ENCODE data around the gene SLC4A9.
A peak's percentile ranks its signal among the peaks of the same experiment; 100 is the strongest.

The SLC4A9 gene

DNA sequence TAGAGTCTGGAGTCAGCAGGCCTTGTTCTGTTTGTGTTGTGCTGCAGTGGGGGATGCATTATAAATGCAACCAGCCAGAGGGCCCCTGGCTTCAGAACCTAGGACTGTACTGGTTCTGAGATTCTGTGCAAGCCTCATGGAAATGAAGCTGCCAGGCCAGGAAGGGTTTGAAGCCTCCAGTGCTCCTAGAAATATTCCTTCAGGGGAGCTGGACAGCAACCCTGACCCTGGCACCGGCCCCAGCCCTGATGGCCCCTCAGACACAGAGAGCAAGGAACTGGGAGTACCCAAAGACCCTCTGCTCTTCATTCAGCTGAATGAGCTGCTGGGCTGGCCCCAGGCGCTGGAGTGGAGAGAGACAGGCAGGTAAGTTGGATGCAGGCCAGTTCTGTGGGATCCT, at the start of gene SLC4A9:
SLC4A9 (plus strand) TSS at position 94 of the 400 bp plus-strand sequence; CDS start at position 137, 43 bp downstream.
- Histone ChIP-seq H3K4me3 (ENCODE audit: low read depth, low read length) (no peak within 1 kb of the TSS), H3K4me1 (ENCODE audit: control insufficient read depth, insufficient read depth, low read length, unreplicated experiment) (no peaks in the 10 kb centered on the region), H3K27ac (ENCODE audit: low read depth, low read length) (no peak within 1 kb of the TSS), H3K36me3 (ENCODE audit: insufficient read depth, low read length) (no peaks in the 10 kb centered on the region), H2AFZ (ENCODE audit: low read length, unreplicated experiment) (no peak within 1 kb of the TSS), H3K27me3 (ENCODE audit: insufficient read depth, low read length) (no peaks in the 10 kb centered on the region), H3K79me2 (ENCODE audit: control insufficient read depth, insufficient read depth, low read length, unreplicated experiment) (no peaks in the 10 kb centered on the region)

DNA sequence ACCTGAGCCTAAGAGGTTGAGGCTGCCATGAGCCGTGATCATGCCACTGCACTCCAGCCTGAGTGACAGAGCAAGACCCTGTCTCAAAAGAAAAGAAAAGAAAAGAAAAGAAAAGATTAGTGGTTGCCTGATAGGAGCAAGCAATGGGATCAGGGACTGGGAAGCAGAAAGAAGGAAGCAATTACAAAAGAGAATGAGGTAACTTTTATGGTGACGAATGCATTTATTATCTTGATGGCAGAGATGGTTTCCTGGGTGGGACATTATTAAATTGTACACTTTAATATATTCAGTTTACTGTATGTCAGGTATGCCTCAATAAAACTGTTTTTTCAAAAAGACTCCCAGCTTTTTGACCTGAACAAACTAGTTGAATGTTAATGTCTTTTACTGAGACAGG, 49.6 kb upstream of the SLC4A9 start:
- H2AFZ ChIP-seq (ENCODE audit: low read length, unreplicated experiment): no peak overlapping the region
- H3K27ac ChIP-seq (ENCODE audit: low read depth, low read length): peak overlapping the region; percentile 97
- H3K79me2 ChIP-seq (ENCODE audit: control insufficient read depth, insufficient read depth, low read length, unreplicated experiment): no peaks in the 10 kb centered on the region
- peaks cover 44% of the 10 kb centered on the region for H3K4me1 ChIP-seq (ENCODE audit: control insufficient read depth, insufficient read depth, low read length, unreplicated experiment)
- no peaks in the 10 kb centered on the region for H3K36me3 ChIP-seq (ENCODE audit: insufficient read depth, low read length)
- no peaks in the 10 kb centered on the region for H3K27me3 ChIP-seq (ENCODE audit: insufficient read depth, low read length)
- no peak overlapping the region for H3K4me3 ChIP-seq (ENCODE audit: low read depth, low read length)

GRCh38 chr5:140311011-140311467, 49.0 kb upstream of the SLC4A9 start:
- peak overlapping the region; percentile 97 for H3K27ac ChIP-seq (ENCODE audit: low read depth, low read length)
- H3K27me3 ChIP-seq (ENCODE audit: insufficient read depth, low read length): no peaks in the 10 kb centered on the region
- no peak overlapping the region for H2AFZ ChIP-seq (ENCODE audit: low read length, unreplicated experiment)
- H3K4me1 ChIP-seq (ENCODE audit: control insufficient read depth, insufficient read depth, low read length, unreplicated experiment): peaks cover 44% of the 10 kb centered on the region
- H3K79me2 ChIP-seq (ENCODE audit: control insufficient read depth, insufficient read depth, low read length, unreplicated experiment): no peaks in the 10 kb centered on the region
- no peaks in the 10 kb centered on the region for H3K36me3 ChIP-seq (ENCODE audit: insufficient read depth, low read length)
- H3K4me3 ChIP-seq (ENCODE audit: low read depth, low read length): no peak overlapping the region

GRCh38 chr5:140312067-140312790, 47.8 kb upstream of the SLC4A9 start:
- no peaks in the 10 kb centered on the region for H3K27me3 ChIP-seq (ENCODE audit: insufficient read depth, low read length)
- H3K4me3 ChIP-seq (ENCODE audit: low read depth, low read length): no peak overlapping the region
- H3K79me2 ChIP-seq (ENCODE audit: control insufficient read depth, insufficient read depth, low read length, unreplicated experiment): no peaks in the 10 kb centered on the region
- peaks cover 44% of the 10 kb centered on the region for H3K4me1 ChIP-seq (ENCODE audit: control insufficient read depth, insufficient read depth, low read length, unreplicated experiment)
- no peak overlapping the region for H2AFZ ChIP-seq (ENCODE audit: low read length, unreplicated experiment)
- H3K27ac ChIP-seq (ENCODE audit: low read depth, low read length): peak overlapping the region; percentile 97
- H3K36me3 ChIP-seq (ENCODE audit: insufficient read depth, low read length): no peaks in the 10 kb centered on the region

DNA sequence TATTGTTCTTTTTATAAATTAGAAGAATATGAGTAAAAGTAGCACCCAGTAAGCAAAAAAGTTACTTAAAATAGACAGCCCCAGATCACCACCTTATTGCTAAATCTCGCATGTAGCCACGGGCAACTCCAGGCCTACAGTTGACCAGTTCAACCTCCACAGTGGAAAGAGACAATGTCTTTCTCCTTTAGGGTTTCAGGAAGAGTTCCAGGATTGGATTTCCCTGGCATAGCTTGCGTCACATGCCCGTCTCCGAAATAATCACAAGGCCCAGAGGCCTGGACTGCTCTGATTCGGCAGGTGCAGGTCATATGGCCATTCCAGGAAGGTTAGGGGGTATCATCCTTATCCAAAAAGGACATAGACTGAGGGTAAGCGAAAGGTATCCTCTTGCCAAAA, 47.2 kb upstream of the SLC4A9 start:
- no peaks in the 10 kb centered on the region for H3K27me3 ChIP-seq (ENCODE audit: insufficient read depth, low read length)
- no peaks in the 10 kb centered on the region for H3K36me3 ChIP-seq (ENCODE audit: insufficient read depth, low read length)
- peak overlapping the region; percentile 97 for H3K27ac ChIP-seq (ENCODE audit: low read depth, low read length)
- no peak overlapping the region for H2AFZ ChIP-seq (ENCODE audit: low read length, unreplicated experiment)
- H3K4me1 ChIP-seq (ENCODE audit: control insufficient read depth, insufficient read depth, low read length, unreplicated experiment): peaks cover 49% of the 10 kb centered on the region
- H3K4me3 ChIP-seq (ENCODE audit: low read depth, low read length): no peak overlapping the region
- no peaks in the 10 kb centered on the region for H3K79me2 ChIP-seq (ENCODE audit: control insufficient read depth, insufficient read depth, low read length, unreplicated experiment)

- Histone ChIP-seq H3K27me3 (ENCODE audit: insufficient read depth, low read length) (no peaks in the 10 kb centered on the region), H3K4me3 (ENCODE audit: low read depth, low read length) (no peak overlapping the region), H3K79me2 (ENCODE audit: control insufficient read depth, insufficient read depth, low read length, unreplicated experiment) (no peaks in the 10 kb centered on the region), H3K4me1 (ENCODE audit: control insufficient read depth, insufficient read depth, low read length, unreplicated experiment) (peaks cover 34% of the 10 kb centered on the region), H3K27ac (ENCODE audit: low read depth, low read length) (peak overlapping the region; percentile 53), H2AFZ (ENCODE audit: low read length, unreplicated experiment) (peak overlapping the region; percentile 39), H3K36me3 (ENCODE audit: insufficient read depth, low read length) (no peaks in the 10 kb centered on the region)
Observed at GRCh38 chr5:140317859-140318258, 42.1 kb upstream of the SLC4A9 start.

- H3K36me3 ChIP-seq (ENCODE audit: insufficient read depth, low read length): no peaks in the 10 kb centered on the region
Observed at GRCh38 chr5:140318792-140319191, 41.2 kb upstream of the SLC4A9 start.

DNA sequence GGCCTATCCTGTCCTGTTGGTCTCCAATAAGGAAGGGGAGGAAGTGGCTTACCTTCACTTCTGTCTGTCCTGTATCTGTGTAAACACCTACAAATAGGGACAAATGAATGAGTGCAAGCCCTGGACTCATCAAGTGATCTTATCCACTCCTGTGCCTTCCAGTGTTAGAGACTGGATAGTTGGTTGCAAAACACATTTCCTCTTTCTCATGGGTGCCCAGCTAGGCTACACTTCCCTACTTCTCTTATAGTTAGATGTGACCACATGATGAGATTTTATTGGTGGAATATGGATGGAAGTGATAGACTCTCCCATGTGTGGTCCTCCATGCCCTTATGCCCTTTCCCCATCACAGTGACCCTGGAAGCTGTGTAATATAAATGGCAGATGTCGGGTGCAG, 40.2 kb upstream of the SLC4A9 start:
- peaks cover 41% of the 10 kb centered on the region for H3K4me1 ChIP-seq (ENCODE audit: control insufficient read depth, insufficient read depth, low read length, unreplicated experiment)
- H2AFZ ChIP-seq (ENCODE audit: low read length, unreplicated experiment): no peak overlapping the region
- H3K79me2 ChIP-seq (ENCODE audit: control insufficient read depth, insufficient read depth, low read length, unreplicated experiment): no peaks in the 10 kb centered on the region
- H3K36me3 ChIP-seq (ENCODE audit: insufficient read depth, low read length): no peaks in the 10 kb centered on the region
- H3K4me3 ChIP-seq (ENCODE audit: low read depth, low read length): no peak overlapping the region
- no peaks in the 10 kb centered on the region for H3K27me3 ChIP-seq (ENCODE audit: insufficient read depth, low read length)
- H3K27ac ChIP-seq (ENCODE audit: low read depth, low read length): no peak overlapping the region

More at GRCh38 chr5:140318792-140319191, 41.2 kb upstream of the SLC4A9 start:
- Histone ChIP-seq H3K27ac (ENCODE audit: low read depth, low read length) (no peak overlapping the region), H2AFZ (ENCODE audit: low read length, unreplicated experiment) (no peak overlapping the region), H3K79me2 (ENCODE audit: control insufficient read depth, insufficient read depth, low read length, unreplicated experiment) (no peaks in the 10 kb centered on the region), H3K4me3 (ENCODE audit: low read depth, low read length) (no peak overlapping the region), H3K4me1 (ENCODE audit: control insufficient read depth, insufficient read depth, low read length, unreplicated experiment) (peaks cover 34% of the 10 kb centered on the region), H3K27me3 (ENCODE audit: insufficient read depth, low read length) (no peaks in the 10 kb centered on the region)

DNA sequence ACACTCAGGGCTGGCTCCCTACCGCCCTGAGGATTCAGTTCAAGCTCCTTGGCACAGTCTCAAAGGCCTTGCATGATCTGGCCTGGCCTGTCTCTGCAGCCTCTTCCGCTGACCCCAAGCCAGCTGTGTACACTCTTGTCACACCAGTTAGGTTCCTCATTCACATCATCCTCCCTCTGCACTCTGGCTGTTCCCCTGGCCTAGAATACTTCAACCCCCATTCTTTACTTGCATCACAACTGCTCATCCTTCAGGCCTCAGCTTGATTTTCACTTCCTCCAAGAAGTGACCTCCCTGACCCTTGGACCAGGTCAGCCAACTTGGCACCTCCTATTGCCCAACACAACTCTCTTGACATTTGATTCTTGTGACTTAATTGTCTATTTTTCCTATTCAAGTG, 38.2 kb upstream of the SLC4A9 start:
- H3K36me3 ChIP-seq (ENCODE audit: insufficient read depth, low read length): no peaks in the 10 kb centered on the region
- H3K4me3 ChIP-seq (ENCODE audit: low read depth, low read length): no peak overlapping the region
- no peaks in the 10 kb centered on the region for H3K79me2 ChIP-seq (ENCODE audit: control insufficient read depth, insufficient read depth, low read length, unreplicated experiment)
- H3K4me1 ChIP-seq (ENCODE audit: control insufficient read depth, insufficient read depth, low read length, unreplicated experiment): peaks cover 48% of the 10 kb centered on the region
- H3K27ac ChIP-seq (ENCODE audit: low read depth, low read length): peak overlapping the region; percentile 93
- no peaks in the 10 kb centered on the region for H3K27me3 ChIP-seq (ENCODE audit: insufficient read depth, low read length)
- H2AFZ ChIP-seq (ENCODE audit: low read length, unreplicated experiment): no peak overlapping the region

DNA sequence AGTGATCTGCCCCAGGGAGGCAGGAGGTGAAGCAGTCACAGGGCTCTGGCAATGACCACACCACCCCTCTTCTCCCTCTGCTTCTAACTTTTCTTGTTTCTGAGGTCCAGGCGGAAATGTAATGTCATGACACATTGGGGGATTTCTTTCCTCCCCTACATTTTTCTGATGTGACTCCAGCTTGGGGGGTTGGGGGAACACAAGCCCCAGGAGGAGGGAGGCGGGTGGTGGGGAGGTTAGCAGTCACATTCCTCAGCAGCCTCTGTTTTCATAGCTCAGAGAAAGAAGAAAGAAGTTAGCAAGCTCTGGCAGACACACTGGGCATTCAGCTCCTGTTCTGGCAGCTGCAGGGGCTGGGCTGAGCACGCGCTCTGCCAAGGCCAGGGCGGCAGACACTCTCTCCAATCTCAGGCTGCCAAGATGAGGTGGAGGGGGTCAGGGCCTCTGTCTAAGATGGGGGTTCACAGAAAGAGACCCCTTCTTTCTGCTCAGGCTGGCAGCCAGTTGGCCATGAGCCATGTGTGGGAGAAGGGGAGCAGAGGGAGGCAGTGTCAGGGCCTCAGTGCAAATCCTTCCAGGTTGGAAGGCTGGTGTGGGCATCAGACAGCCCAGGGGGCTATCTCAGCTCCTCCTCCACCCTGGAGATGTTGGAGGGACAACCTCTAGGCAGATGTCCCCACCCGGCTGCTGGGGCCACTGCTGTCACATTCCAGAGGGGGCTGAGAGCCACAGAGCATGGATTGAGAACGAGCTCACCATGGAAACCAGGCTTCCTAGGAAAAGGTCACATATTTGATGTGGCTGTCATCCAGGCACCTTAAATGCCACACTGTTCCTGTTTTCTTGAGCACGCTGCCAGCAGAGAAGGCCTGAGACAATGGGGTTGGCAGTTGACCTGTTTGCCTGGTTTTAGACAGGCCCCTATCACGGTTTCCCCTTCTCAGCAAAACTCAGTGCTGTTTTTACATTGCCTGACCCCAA, 37.0 kb upstream of the SLC4A9 start:
- no peaks in the 10 kb centered on the region for H3K27me3 ChIP-seq (ENCODE audit: insufficient read depth, low read length)
- H3K4me1 ChIP-seq (ENCODE audit: control insufficient read depth, insufficient read depth, low read length, unreplicated experiment): peaks cover 54% of the 10 kb centered on the region
- peak overlapping the region; percentile 93 for H3K27ac ChIP-seq (ENCODE audit: low read depth, low read length)
- no peaks in the 10 kb centered on the region for H3K79me2 ChIP-seq (ENCODE audit: control insufficient read depth, insufficient read depth, low read length, unreplicated experiment)
- peak overlapping the region; percentile 12 for H2AFZ ChIP-seq (ENCODE audit: low read length, unreplicated experiment)
- no peaks in the 10 kb centered on the region for H3K36me3 ChIP-seq (ENCODE audit: insufficient read depth, low read length)
- peak overlapping the region; percentile 36; the same call in 1 of the 2 replicates for H3K4me3 ChIP-seq (ENCODE audit: low read depth, low read length)

All from ACC112 (cell line).